Lower leg skin (tissue), 3 donors: ENCODE data around the gene SAMD8.

Source experiments
- POLR2A ChIP-seq, 2 donors: fragments of 450-650 bp; IDR thresholded peaks; one replicate each; pipeline ENCODE4 v1.6.1; 2016 to 2017; ENCODE audit warnings: antibody characterized with exemption in 2 of 2, mild to moderate bottlenecking in 1 of 2, moderate library complexity in 1 of 2
- TF ChIP-seq, protein P1 (sequence below), 3 donors: fragments of 450-650 bp; IDR thresholded peaks; one replicate each; pipeline ENCODE4 v1.5.1; 2016; ENCODE audit warnings: antibody characterized with exemption in 3 of 3, mild to moderate bottlenecking in 3 of 3, moderate library complexity in 2 of 3

DNA sequence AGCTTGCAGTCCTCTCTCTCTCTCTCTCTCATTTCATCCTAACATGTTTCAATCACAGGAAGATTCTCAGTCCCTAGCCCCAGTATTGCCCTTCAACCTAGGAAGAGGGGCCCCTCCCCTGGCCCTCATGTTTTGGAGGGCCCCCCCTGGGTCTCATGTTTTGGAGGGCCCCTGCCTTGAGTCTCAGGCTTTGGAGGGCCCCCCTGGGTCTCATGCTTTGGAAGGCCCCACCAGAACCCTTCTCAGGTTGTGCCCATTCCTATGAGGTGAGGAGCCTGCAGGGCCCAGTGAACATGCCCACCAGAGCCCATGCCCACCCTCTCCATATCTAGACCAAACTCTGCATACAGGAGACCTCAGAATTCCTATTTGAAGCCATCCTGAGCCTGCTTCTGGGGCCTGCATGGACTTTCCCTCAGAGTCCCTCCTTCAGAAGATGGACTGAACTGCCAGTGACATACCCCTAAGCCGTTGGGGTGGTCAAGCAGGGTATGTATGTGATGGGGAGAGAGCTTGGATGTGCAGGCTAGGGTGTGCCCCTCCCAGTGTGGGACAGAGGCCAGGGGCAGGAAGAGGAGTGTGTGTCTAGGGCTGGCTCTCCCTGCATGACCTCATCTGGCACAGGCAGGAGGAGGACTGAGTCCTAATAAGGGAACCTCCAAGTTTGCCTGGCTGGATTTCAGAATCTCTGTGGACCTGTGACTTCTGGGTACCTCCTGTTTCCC is 91.0 kb downstream of the SAMD8 start:
- TF ChIP-seq, protein P1, sequence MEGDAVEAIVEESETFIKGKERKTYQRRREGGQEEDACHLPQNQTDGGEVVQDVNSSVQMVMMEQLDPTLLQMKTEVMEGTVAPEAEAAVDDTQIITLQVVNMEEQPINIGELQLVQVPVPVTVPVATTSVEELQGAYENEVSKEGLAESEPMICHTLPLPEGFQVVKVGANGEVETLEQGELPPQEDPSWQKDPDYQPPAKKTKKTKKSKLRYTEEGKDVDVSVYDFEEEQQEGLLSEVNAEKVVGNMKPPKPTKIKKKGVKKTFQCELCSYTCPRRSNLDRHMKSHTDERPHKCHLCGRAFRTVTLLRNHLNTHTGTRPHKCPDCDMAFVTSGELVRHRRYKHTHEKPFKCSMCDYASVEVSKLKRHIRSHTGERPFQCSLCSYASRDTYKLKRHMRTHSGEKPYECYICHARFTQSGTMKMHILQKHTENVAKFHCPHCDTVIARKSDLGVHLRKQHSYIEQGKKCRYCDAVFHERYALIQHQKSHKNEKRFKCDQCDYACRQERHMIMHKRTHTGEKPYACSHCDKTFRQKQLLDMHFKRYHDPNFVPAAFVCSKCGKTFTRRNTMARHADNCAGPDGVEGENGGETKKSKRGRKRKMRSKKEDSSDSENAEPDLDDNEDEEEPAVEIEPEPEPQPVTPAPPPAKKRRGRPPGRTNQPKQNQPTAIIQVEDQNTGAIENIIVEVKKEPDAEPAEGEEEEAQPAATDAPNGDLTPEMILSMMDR (IDR thresholded peaks at IDR 0.05): no peak
- TF ChIP-seq POLR2A (IDR thresholded peaks at IDR 0.05): no peak
